WTC11 (cell line): ENCODE measurements around the gene C4orf50. TPM values are rescaled to one million over a fixed set of nuclear protein-coding genes. Genes with fewer than 3 reads are reported as not detected.

Experiments
- ATAC-seq: fragments of 200-7000 bp; cut with Tn5 transposase; 2 replicates; pipeline ENCODE4 v1.10.0; 2021; ENCODE audit warnings: mild to moderate bottlenecking, moderate library complexity
- CTCF ChIA-PET: fragments of 300-600 bp; sonication (Branson Sonifier 250); formaldehyde crosslinking; loops from one replicate; lab custom pipeline; 2021; ENCODE audit warnings: antibody characterized with exemption; lab: Charles Lee
- POLR2A ChIA-PET: fragments of 350-600 bp; sonication (Branson Sonifier 250); formaldehyde crosslinking; loops from one replicate; lab custom pipeline; 2021; ENCODE audit warnings: antibody characterized with exemption; lab: Charles Lee
- DNase-seq: peaks from one replicate; pipeline ENCODE4 v3.0.0; 2021; ENCODE audit warnings: low spot score
- H3K27ac Mint-ChIP-seq: 2 replicates; pipeline ENCODE4 v1.8.0; 2021; ENCODE audit warnings: mixed read lengths
- H3K27me3 Mint-ChIP-seq: 2 replicates; pipeline ENCODE4 v1.8.0; 2021; ENCODE audit warnings: low read depth, mild to moderate bottlenecking, moderate library complexity, mixed read lengths
- H3K36me3 Mint-ChIP-seq: 2 replicates; pipeline ENCODE4 v1.8.0; 2021; ENCODE audit warnings: mixed read lengths
- H3K4me1 Mint-ChIP-seq: 2 replicates; pipeline ENCODE4 v1.8.0; 2022; ENCODE audit warnings: mixed read lengths
- H3K4me3 Mint-ChIP-seq: 2 replicates; pipeline ENCODE4 v1.8.0; 2021; ENCODE audit warnings: mild to moderate bottlenecking, moderate library complexity, mixed read lengths
- H3K9me3 Mint-ChIP-seq: 2 replicates; pipeline ENCODE4 v1.8.0; 2021; ENCODE audit warnings: mixed read lengths
- CREM ChIP-seq: sonication (generic); formaldehyde crosslinking; IDR thresholded peaks from 2 replicates; pipeline ENCODE4 v1.8.1; 2022; ENCODE audit warnings: mild to moderate bottlenecking, missing genetic modification reagents, moderate library complexity
- ESRRA ChIP-seq: sonication (generic); formaldehyde crosslinking; IDR thresholded peaks from 2 replicates; pipeline ENCODE4 v1.8.1; 2022; ENCODE audit warnings: mild to moderate bottlenecking, missing genetic modification reagents, borderline replicate concordance
- GABPB1 ChIP-seq: sonication (generic); formaldehyde crosslinking; IDR thresholded peaks from 2 replicates; pipeline ENCODE4 v1.8.1; 2023; ENCODE audit warnings: mild to moderate bottlenecking, missing genetic modification reagents
- GTF2I ChIP-seq: fragments of 250-450 bp; sonication (Bioruptor Pico); conservative IDR thresholded peaks from 2 replicates; pipeline ENCODE4 v1.4.0; 2021; ENCODE audit warnings: mild to moderate bottlenecking
- IRF2 ChIP-seq: sonication (generic); formaldehyde crosslinking; IDR thresholded peaks from 2 replicates; pipeline ENCODE4 v1.8.0; 2022; ENCODE audit warnings: low read depth, missing genetic modification reagents, borderline replicate concordance
- JUN ChIP-seq: sonication (generic); formaldehyde crosslinking; IDR thresholded peaks from 2 replicates; pipeline ENCODE4 v1.8.0; 2023; ENCODE audit warnings: mild to moderate bottlenecking, missing genetic modification reagents
- MXD4 ChIP-seq: fragments of 250-450 bp; sonication (Bioruptor Pico); IDR thresholded peaks from 2 replicates; pipeline ENCODE4 v1.8.0; 2021; ENCODE audit warnings: mild to moderate bottlenecking, moderate library complexity, borderline replicate concordance
- NFE2L1 ChIP-seq: sonication (generic); formaldehyde crosslinking; IDR thresholded peaks from 2 replicates; pipeline ENCODE4 v1.8.1; 2023; ENCODE audit warnings: missing genetic modification reagents
- NR1H2 ChIP-seq: sonication (generic); formaldehyde crosslinking; IDR thresholded peaks from 2 replicates; pipeline ENCODE4 v1.9.0; 2021; ENCODE audit warnings: mild to moderate bottlenecking, moderate library complexity, missing genetic modification reagents
- RORB ChIP-seq: fragments of 250-450 bp; sonication (Bioruptor Pico); IDR thresholded peaks from 2 replicates; pipeline ENCODE4 v1.9.0; 2021; ENCODE audit warnings: mild to moderate bottlenecking
- SOX15 ChIP-seq: fragments of 250-450 bp; sonication (Bioruptor Pico); IDR thresholded peaks from 2 replicates; pipeline ENCODE4 v1.9.0; 2021; ENCODE audit warnings: mild to moderate bottlenecking
- TP53 ChIP-seq: sonication (generic); formaldehyde crosslinking; IDR thresholded peaks from 2 replicates; pipeline ENCODE4 v1.8.1; 2023; ENCODE audit warnings: mild to moderate bottlenecking, missing genetic modification reagents
- ZNF138 ChIP-seq: sonication (generic); formaldehyde crosslinking; conservative IDR thresholded peaks from 2 replicates; pipeline ENCODE4 v1.8.1; 2022; ENCODE audit warnings: mild to moderate bottlenecking, moderate library complexity, missing genetic modification reagents
- total RNA-seq: library from RNA; stranded (reverse); gene quantifications from 3 replicates; pipeline ENCODE4 v1.2.3, GENCODE V29; 2021
- TF ChIP-seq, protein P1 (sequence below): sonication (generic); formaldehyde crosslinking; conservative IDR thresholded peaks from 2 replicates; pipeline ENCODE4 v1.8.1; 2023; ENCODE audit warnings: mild to moderate bottlenecking, low read depth, missing genetic modification reagents, moderate library complexity
- TF ChIP-seq, protein P2 (sequence below): sonication (generic); formaldehyde crosslinking; IDR thresholded peaks from 2 replicates; pipeline ENCODE4 v1.8.1; 2023; ENCODE audit warnings: mild to moderate bottlenecking, moderate library complexity, missing genetic modification reagents

Gene C4orf50
- total RNA-seq, 1 experiment from 2014 or later, result 0.17 TPM

DNA sequence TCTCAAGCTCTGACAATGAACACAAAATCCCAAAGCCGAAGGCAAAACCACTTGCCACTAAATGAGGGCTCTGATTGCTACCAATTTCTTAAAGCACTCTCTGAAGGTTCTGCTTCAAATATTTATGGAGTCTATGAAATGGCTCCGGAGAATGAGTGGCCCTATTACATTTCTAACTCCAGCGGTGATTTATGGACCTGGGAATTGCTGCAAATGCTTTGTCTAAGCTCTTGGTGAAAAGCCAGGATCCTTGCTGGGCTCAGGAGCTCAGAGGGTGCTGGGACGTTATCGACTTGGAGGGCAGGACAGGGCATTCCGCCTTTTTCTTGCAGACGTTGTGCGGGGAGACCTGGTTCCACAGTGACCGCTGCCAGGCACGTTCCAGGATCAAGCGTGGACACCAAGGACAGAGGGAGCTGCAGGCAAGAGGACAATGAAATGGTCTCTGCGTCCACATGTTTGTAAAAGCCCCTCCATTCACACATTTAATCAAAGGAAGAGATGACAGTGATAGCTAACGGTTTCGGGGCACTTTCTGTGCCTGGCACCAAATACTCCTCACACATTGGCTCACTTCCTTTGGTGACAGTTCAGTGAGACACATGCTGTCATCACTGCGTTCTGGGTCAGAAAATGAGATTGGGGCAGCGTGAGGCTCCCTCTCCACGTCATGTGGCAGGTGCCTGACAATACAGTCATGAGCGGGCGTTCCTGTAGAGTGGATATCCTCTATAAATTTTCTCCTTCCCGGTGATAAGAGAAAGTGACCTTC lies 58.8 kb downstream of the C4orf50 start:
- TF ChIP-seq GABPB1 (CRISPR knock-in tag) (no peak), ZNF138 (CRISPR knock-in tag) (no peak), JUN (CRISPR knock-in tag) (no peak)
- TF ChIP-seq, protein P1, sequence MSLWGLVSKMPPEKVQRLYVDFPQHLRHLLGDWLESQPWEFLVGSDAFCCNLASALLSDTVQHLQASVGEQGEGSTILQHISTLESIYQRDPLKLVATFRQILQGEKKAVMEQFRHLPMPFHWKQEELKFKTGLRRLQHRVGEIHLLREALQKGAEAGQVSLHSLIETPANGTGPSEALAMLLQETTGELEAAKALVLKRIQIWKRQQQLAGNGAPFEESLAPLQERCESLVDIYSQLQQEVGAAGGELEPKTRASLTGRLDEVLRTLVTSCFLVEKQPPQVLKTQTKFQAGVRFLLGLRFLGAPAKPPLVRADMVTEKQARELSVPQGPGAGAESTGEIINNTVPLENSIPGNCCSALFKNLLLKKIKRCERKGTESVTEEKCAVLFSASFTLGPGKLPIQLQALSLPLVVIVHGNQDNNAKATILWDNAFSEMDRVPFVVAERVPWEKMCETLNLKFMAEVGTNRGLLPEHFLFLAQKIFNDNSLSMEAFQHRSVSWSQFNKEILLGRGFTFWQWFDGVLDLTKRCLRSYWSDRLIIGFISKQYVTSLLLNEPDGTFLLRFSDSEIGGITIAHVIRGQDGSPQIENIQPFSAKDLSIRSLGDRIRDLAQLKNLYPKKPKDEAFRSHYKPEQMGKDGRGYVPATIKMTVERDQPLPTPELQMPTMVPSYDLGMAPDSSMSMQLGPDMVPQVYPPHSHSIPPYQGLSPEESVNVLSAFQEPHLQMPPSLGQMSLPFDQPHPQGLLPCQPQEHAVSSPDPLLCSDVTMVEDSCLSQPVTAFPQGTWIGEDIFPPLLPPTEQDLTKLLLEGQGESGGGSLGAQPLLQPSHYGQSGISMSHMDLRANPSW (CRISPR knock-in tag), result no peak
- no peak overlapping the region for H3K27ac Mint-ChIP-seq
- CTCF ChIA-PET, result no interaction called here
- H3K4me1 Mint-ChIP-seq, result peaks cover 33% of the 10 kb centered on the region
- peaks cover 40% of the 10 kb centered on the region for H3K27me3 Mint-ChIP-seq
- POLR2A ChIA-PET, result no interaction called here
- ATAC-seq (no peak), DNase-seq (no peak)
- H3K4me3 Mint-ChIP-seq, result no peak overlapping the region
- H3K36me3 Mint-ChIP-seq, result no peaks in the 10 kb centered on the region
- H3K9me3 Mint-ChIP-seq, result no peaks in the 10 kb centered on the region

DNA sequence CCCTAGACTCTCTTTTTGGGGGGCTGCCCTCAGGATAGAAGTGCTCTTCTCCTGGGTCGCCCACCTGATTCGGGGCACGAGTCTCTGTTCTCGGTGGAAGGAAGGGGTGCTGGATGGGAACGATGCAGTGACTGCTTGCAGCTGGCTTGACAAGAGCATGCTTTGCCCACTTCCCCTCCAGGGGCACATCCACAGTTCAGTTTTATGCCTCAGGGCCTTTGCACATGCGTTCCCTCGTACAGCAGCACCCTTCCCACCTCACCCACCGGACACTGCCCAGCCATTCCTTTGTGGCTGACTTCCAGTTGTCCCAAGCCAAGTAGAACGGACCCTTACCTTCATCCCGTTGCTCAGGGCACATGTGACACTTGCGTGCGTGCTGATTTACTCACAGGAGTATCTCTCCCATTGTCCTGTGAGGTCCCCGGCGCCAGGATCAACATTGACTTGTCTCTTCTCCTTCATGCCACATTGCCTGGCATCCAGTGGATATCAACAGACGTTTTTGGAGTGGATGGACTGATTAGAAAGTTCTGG lies 60.0 kb downstream of the C4orf50 start:
- Mint-ChIP-seq H3K4me3 (no peak overlapping the region), H3K9me3 (no peaks in the 10 kb centered on the region)
- ATAC-seq (no peak), DNase-seq (no peak)
- ChIA-PET CTCF (no interaction called here), POLR2A (no interaction called here)
- TF ChIP-seq NR1H2 (no peak), GTF2I (CRISPR knock-in tag) (no peak)
- TF ChIP-seq, protein P2, sequence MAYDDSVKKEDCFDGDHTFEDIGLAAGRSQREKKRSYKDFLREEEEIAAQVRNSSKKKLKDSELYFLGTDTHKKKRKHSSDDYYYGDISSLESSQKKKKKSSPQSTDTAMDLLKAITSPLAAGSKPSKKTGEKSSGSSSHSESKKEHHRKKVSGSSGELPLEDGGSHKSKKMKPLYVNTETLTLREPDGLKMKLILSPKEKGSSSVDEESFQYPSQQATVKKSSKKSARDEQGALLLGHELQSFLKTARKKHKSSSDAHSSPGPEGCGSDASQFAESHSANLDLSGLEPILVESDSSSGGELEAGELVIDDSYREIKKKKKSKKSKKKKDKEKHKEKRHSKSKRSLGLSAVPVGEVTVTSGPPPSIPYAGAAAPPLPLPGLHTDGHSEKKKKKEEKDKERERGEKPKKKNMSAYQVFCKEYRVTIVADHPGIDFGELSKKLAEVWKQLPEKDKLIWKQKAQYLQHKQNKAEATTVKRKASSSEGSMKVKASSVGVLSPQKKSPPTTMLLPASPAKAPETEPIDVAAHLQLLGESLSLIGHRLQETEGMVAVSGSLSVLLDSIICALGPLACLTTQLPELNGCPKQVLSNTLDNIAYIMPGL (CRISPR knock-in tag), result no peak
- TF ChIP-seq, all 79 proteins: peak for 0
- Mint-ChIP-seq H3K27ac (no peak overlapping the region), H3K36me3 (no peaks in the 10 kb centered on the region), H3K27me3 (peaks cover 41% of the 10 kb centered on the region), H3K4me1 (peaks cover 29% of the 10 kb centered on the region)

DNA sequence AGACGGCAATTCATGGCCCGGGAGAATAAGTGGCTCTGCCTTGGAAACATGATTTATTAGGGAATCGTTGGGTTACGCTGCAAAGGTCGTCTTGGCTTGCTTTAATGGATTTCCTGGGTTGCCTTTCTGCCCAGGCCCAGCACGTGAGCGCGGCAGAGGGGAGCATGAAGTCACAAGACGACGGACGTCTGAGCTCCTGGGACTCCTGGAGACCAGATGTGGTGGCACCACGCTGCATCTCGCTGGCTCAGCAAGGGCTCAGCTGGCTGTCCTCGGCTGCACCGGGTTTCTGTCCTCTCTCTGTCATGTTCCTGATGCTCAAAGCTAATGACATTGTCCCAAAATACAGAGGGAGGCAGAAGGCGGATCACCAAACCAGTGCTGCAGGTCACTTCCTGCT lies 61.2 kb downstream of the C4orf50 start:
- Mint-ChIP-seq H3K27ac (no peak overlapping the region), H3K4me3 (no peak overlapping the region), H3K36me3 (no peaks in the 10 kb centered on the region), H3K27me3 (peaks cover 51% of the 10 kb centered on the region), H3K4me1 (peaks cover 29% of the 10 kb centered on the region), H3K9me3 (no peaks in the 10 kb centered on the region)
- CTCF ChIA-PET, result no interaction called here
- POLR2A ChIA-PET, result no interaction called here
- no peak for TF ChIP-seq IRF2 (CRISPR knock-in tag)
- TF ChIP-seq TP53 (CRISPR knock-in tag), result no peak
- no peak for TF ChIP-seq ESRRA
- no peak for TF ChIP-seq NFE2L1 (CRISPR knock-in tag)
- no peak for TF ChIP-seq SOX15 (CRISPR knock-in tag)
- no peak for TF ChIP-seq CREM
- TF ChIP-seq MXD4 (CRISPR knock-in tag), result no peak
- TF ChIP-seq RORB, result no peak
- no peak for DNase-seq
- ATAC-seq, result no peak
